Cortex of kidney (tissue), 1 donor: ENCODE measurements around the gene MPRIP.
"Not testable (repeated sequence)": the region's sequence is repeated elsewhere in the genome, so short reads cannot be mapped to it uniquely, and the experiment has no call there.

Experiments
- DNase-seq: peaks from one replicate; lab custom pipeline; 2025; lab: John Stamatoyannopoulos, UW

MPRIP gene

GRCh38 chr17:17126131-17127110 is 84.2 kb downstream of the MPRIP start:
- DNase-seq = no peak

GRCh38 chr17:17127156-17127555 is 84.9 kb downstream of the MPRIP start:
- DNase-seq = no peak

GRCh38 chr17:17127730-17128291 is 85.6 kb downstream of the MPRIP start:
- no peak for DNase-seq

GRCh38 chr17:17128476-17129075 is 86.3 kb downstream of the MPRIP start:
- DNase-seq = no peak

GRCh38 chr17:17129466-17129865 is 87.2 kb downstream of the MPRIP start:
- no peak for DNase-seq

- no peak for DNase-seq
These were observed 88.0 kb downstream of the MPRIP start for GRCh38 chr17:17130077-17130844.

- DNase-seq = no peak
These were observed 89.6 kb downstream of the MPRIP start for GRCh38 chr17:17131839-17132238.

- DNase-seq = no peak
These were observed 90.5 kb downstream of the MPRIP start for GRCh38 chr17:17132746-17133145.

GRCh38 chr17:17134051-17134956 is 92.0 kb downstream of the MPRIP start:
- DNase-seq = no peak

GRCh38 chr17:17134957-17135333 is 92.7 kb downstream of the MPRIP start:
- DNase-seq = no peak

- not testable (repeated sequence) for DNase-seq
These were observed 94.0 kb downstream of the MPRIP start for GRCh38 chr17:17136221-17136620.

- no peak for DNase-seq
These were observed 95.7 kb downstream of the MPRIP start for GRCh38 chr17:17137731-17138585.

GRCh38 chr17:17139972-17140589 is 97.8 kb downstream of the MPRIP start:
- no peak for DNase-seq

- no peak for DNase-seq
These were observed 98.3 kb downstream of the MPRIP start for GRCh38 chr17:17140590-17140980.

GRCh38 chr17:17141279-17141678 is 99.0 kb downstream of the MPRIP start:
- no peak for DNase-seq

GRCh38 chr17:17141860-17142552 is 99.7 kb downstream of the MPRIP start:
- no peak for DNase-seq

GRCh38 chr17:17142556-17142955 is 100.3 kb downstream of the MPRIP start:
- DNase-seq = no peak

- no peak for DNase-seq
These were observed 101.2 kb downstream of the MPRIP start for GRCh38 chr17:17143501-17143900.

GRCh38 chr17:17144061-17144460 is 101.8 kb downstream of the MPRIP start:
- no peak for DNase-seq
